DND-41 (cell line): ENCODE data around the gene ABCA7.
A peak's percentile ranks its signal among the peaks of the same experiment; 100 is the strongest.

ENCODE experiments used
- ATAC-seq: fragments of 200-7000 bp; cut with Tn5 transposase; 3 replicates; pipeline ENCODE4 v1.9.1; 2021; ENCODE audit warnings: low read depth; ENCODE audit not compliant: insufficient read depth
- DNase-seq: peaks from one replicate; pipeline ENCODE4 v3.0.0-alpha.2; 2020
- H2AFZ ChIP-seq: 2 replicates; pipeline ENCODE4 v1.6.0; 2012; ENCODE audit warnings: low read depth, low read length
- H3K27ac ChIP-seq: 2 replicates; pipeline ENCODE4 v1.5.1; 2012; ENCODE audit warnings: low read length, inconsistent platforms
- H3K27me3 ChIP-seq: fragments of 200-600 bp; sonication (generic); 2 replicates; pipeline ENCODE4 v1.6.0; 2012; ENCODE audit warnings: low read length, mild to moderate bottlenecking, inconsistent platforms; ENCODE audit not compliant: insufficient read depth, poor library complexity
- H3K36me3 ChIP-seq: 2 replicates; pipeline ENCODE4 v1.5.1; 2012; ENCODE audit warnings: low read length, inconsistent platforms; ENCODE audit not compliant: insufficient read depth
- H3K4me1 ChIP-seq: 2 replicates; pipeline ENCODE4 v1.5.1; 2012; ENCODE audit warnings: mild to moderate bottlenecking, low read length; ENCODE audit not compliant: insufficient read depth
- H3K4me2 ChIP-seq: 2 replicates; pipeline ENCODE4 v1.6.0; 2012; ENCODE audit warnings: mild to moderate bottlenecking, moderate library complexity, low read length, inconsistent platforms; ENCODE audit not compliant: insufficient read depth
- H3K4me3 ChIP-seq, 2 experiments: fragments of 200-600 bp in 1 of 2; shearing (Covaris generic) in 1 of 2; 2 replicates each; pipeline ENCODE4 v1.5.1; 2012 to 2016; ENCODE audit warnings: inconsistent platforms in 2 of 2, low read length in 2 of 2, mild to moderate bottlenecking in 2 of 2, low read depth in 1 of 2, moderate library complexity in 1 of 2
- H3K79me2 ChIP-seq: 2 replicates; pipeline ENCODE4 v1.6.0; 2012; ENCODE audit warnings: low read length, inconsistent platforms; ENCODE audit not compliant: insufficient read depth
- H3K9ac ChIP-seq: 2 replicates; pipeline ENCODE4 v1.6.0; 2012; ENCODE audit warnings: low read depth, mild to moderate bottlenecking, inconsistent platforms, low read length, moderate library complexity
- H3K9me3 ChIP-seq: 2 replicates; pipeline ENCODE4 v1.5.1; 2012; ENCODE audit warnings: low read length, moderate library complexity, mild to moderate bottlenecking, inconsistent platforms; ENCODE audit not compliant: insufficient read depth, severe bottlenecking
- H4K20me1 ChIP-seq: 2 replicates; pipeline ENCODE4 v1.6.0; 2012; ENCODE audit warnings: low read length; ENCODE audit not compliant: insufficient read depth
- CTCF ChIP-seq: IDR thresholded peaks from 2 replicates; pipeline ENCODE4 v1.5.1; 2012; ENCODE audit warnings: borderline replicate concordance, low read length, moderate library complexity, mild to moderate bottlenecking; ENCODE audit not compliant: poor library complexity, severe bottlenecking; ENCODE audit errors: extremely low read depth
- EZH2 ChIP-seq: IDR thresholded peaks from 3 replicates; pipeline ENCODE4 v1.6.1; 2012; ENCODE audit warnings: borderline replicate concordance, low read depth, mild to moderate bottlenecking, moderate library complexity, low read length, inconsistent platforms; ENCODE audit not compliant: severe bottlenecking

Gene ABCA7

GRCh38 chr19:991174-991931, 48.6 kb upstream of the ABCA7 start:
- H3K4me3 ChIP-seq: no peak overlapping the region

GRCh38 chr19:991932-992669, 47.8 kb upstream of the ABCA7 start:
- Histone ChIP-seq H3K4me3 (no peak overlapping the region), H3K79me2 (no peaks in the 10 kb centered on the region), H3K4me1 (peaks cover 9% of the 10 kb centered on the region), H3K9ac (no peak overlapping the region), H3K4me2 (no peak overlapping the region), H2AFZ (no peak overlapping the region), H3K36me3 (peaks cover 62% of the 10 kb centered on the region), H3K9me3 (no peaks in the 10 kb centered on the region), H3K27me3 (peaks cover 6% of the 10 kb centered on the region), H3K27ac (no peak overlapping the region), H4K20me1 (peaks cover 49% of the 10 kb centered on the region)
- TF ChIP-seq EZH2 (no peak), CTCF (no peak)
- no peak for DNase-seq
- no peak for ATAC-seq

More at GRCh38 chr19:991174-991931, 48.6 kb upstream of the ABCA7 start:
- no peak overlapping the region for H3K9ac ChIP-seq
- peaks cover 69% of the 10 kb centered on the region for H3K36me3 ChIP-seq
- no peaks in the 10 kb centered on the region for H3K9me3 ChIP-seq
- peaks cover 7% of the 10 kb centered on the region for H3K4me1 ChIP-seq
- H3K27me3 ChIP-seq: peaks cover 4% of the 10 kb centered on the region
- TF ChIP-seq EZH2: no peak
- peaks cover 49% of the 10 kb centered on the region for H4K20me1 ChIP-seq
- ATAC-seq (peak; percentile 43; the same call in 1 of the 3 replicates), DNase-seq (peak; percentile 66)
- no peak overlapping the region for H3K4me2 ChIP-seq
- no peak overlapping the region for H2AFZ ChIP-seq
- peaks cover 5% of the 10 kb centered on the region; the same call in 1 of the 2 replicates for H3K79me2 ChIP-seq
- no peak overlapping the region for H3K27ac ChIP-seq

GRCh38 chr19:992670-993055, 47.2 kb upstream of the ABCA7 start:
- peaks cover 49% of the 10 kb centered on the region for H4K20me1 ChIP-seq
- no peak overlapping the region for H3K27ac ChIP-seq
- peaks cover 57% of the 10 kb centered on the region for H3K36me3 ChIP-seq
- ATAC-seq: no peak
- no peaks in the 10 kb centered on the region for H3K9me3 ChIP-seq
- no peak overlapping the region for H3K4me3 ChIP-seq
- H3K4me1 ChIP-seq: peaks cover 9% of the 10 kb centered on the region
- DNase-seq: no peak
- peaks cover 6% of the 10 kb centered on the region for H3K27me3 ChIP-seq
- H2AFZ ChIP-seq: no peak overlapping the region
- no peak for TF ChIP-seq EZH2
- TF ChIP-seq CTCF: no peak
- H3K79me2 ChIP-seq: no peaks in the 10 kb centered on the region
- no peak overlapping the region for H3K4me2 ChIP-seq
- no peak overlapping the region for H3K9ac ChIP-seq

GRCh38 chr19:993361-993830, 46.5 kb upstream of the ABCA7 start:
- TF ChIP-seq CTCF (no peak), EZH2 (no peak)
- no peaks in the 10 kb centered on the region for H3K79me2 ChIP-seq
- peaks cover 45% of the 10 kb centered on the region for H4K20me1 ChIP-seq
- H3K9me3 ChIP-seq: no peaks in the 10 kb centered on the region
- H3K27ac ChIP-seq: no peak overlapping the region
- no peak overlapping the region for H3K4me3 ChIP-seq
- H3K27me3 ChIP-seq: peaks cover 6% of the 10 kb centered on the region
- H3K9ac ChIP-seq: no peak overlapping the region
- H2AFZ ChIP-seq: no peak overlapping the region
- peaks cover 9% of the 10 kb centered on the region for H3K4me1 ChIP-seq
- DNase-seq: no peak
- peaks cover 52% of the 10 kb centered on the region for H3K36me3 ChIP-seq
- no peak for ATAC-seq
- no peak overlapping the region for H3K4me2 ChIP-seq
